HepG2 (cell line): ENCODE data around the gene TSEN54. TPM values are rescaled to one million over a fixed set of nuclear protein-coding genes. Genes with fewer than 3 reads are reported as not detected.
A peak's percentile ranks its signal among the peaks of the same experiment; 100 is the strongest.

Experiments used
- GPBP1L1 ChIP-seq: sonication (generic); formaldehyde crosslinking; IDR thresholded peaks from 2 replicates; pipeline ENCODE4 v1.5.0; 2020; ENCODE audit warnings: mild to moderate bottlenecking, missing genetic modification reagents
- HNRNPLL ChIP-seq: fragments of 200-400 bp; formaldehyde crosslinking; IDR thresholded peaks from 2 replicates; pipeline ENCODE4 v1.6.1; 2017; ENCODE audit warnings: mild to moderate bottlenecking, low read depth, low read length; ENCODE audit not compliant: poor library complexity, severe bottlenecking
- PBX3 ChIP-seq: sonication (generic); formaldehyde crosslinking; IDR thresholded peaks from 2 replicates; pipeline ENCODE4 v1.8.1; 2023; ENCODE audit warnings: missing genetic modification reagents, inconsistent platforms, borderline replicate concordance
- PHF5A ChIP-seq: IDR thresholded peaks from one replicate; pipeline ENCODE4 v1.6.1; 2018; ENCODE audit warnings: low read depth, missing genetic modification reagents; ENCODE audit not compliant: unreplicated experiment
- REST ChIP-seq, 2 experiments: IDR thresholded peaks; 2 replicates each; pipeline ENCODE4 v1.6.1; 2011 to 2012; ENCODE audit warnings: low read length in 2 of 2, borderline replicate concordance in 1 of 2, low read depth in 1 of 2, mild to moderate bottlenecking in 1 of 2, moderate library complexity in 1 of 2
- ZMYM3 ChIP-seq: sonication (generic); formaldehyde crosslinking; IDR thresholded peaks from 2 replicates; pipeline ENCODE4 v1.5.1; 2020; ENCODE audit warnings: mild to moderate bottlenecking, missing genetic modification reagents
- ZNF121 ChIP-seq: sonication (generic); formaldehyde crosslinking; IDR thresholded peaks from 2 replicates; pipeline ENCODE4 v1.5.0; 2020; ENCODE audit warnings: mild to moderate bottlenecking, missing genetic modification reagents
- ZNF407 ChIP-seq: sonication (generic); formaldehyde crosslinking; IDR thresholded peaks from one replicate; pipeline ENCODE4 v1.5.1; 2020; ENCODE audit warnings: mild to moderate bottlenecking, missing genetic modification reagents; ENCODE audit errors: not compliant biosample characterization
- ZNF432 ChIP-seq: sonication (generic); formaldehyde crosslinking; IDR thresholded peaks from 2 replicates; pipeline ENCODE4 v1.5.0; 2020; ENCODE audit warnings: missing genetic modification reagents, mild to moderate bottlenecking, borderline replicate concordance
- ZNF441 ChIP-seq: sonication (generic); formaldehyde crosslinking; IDR thresholded peaks from 2 replicates; pipeline ENCODE4 v1.7.0; 2021; ENCODE audit warnings: missing genetic modification reagents, borderline replicate concordance
- ZNF777 ChIP-seq: sonication (generic); formaldehyde crosslinking; IDR thresholded peaks from 2 replicates; pipeline ENCODE4 v1.4.0; 2020; ENCODE audit warnings: missing genetic modification reagents
- polyA plus RNA-seq, 8 experiments: library from polyadenylated mRNA; depleted of rRNA in 3 of 8; stranded (reverse) in 7 of 8; unstranded in 1 of 8; fragments of >200 nt; fragmentation: Illumina TruSeq in 4 of 8; extraction: Trizol in 4 of 8; gene quantifications; 2 replicates each; pipeline versions ENCODE4 v1.2.1 to v1.2.3, GENCODE V29; 2011 to 2016; ENCODE audit warnings: low read depth in 4 of 8, missing spikeins in 1 of 8, mixed read lengths in 1 of 8; ENCODE audit not compliant: insufficient read depth in 1 of 8
- total RNA-seq, 5 experiments: library from RNA; depleted of rRNA; stranded (reverse); fragments of >200 nt; fragmentation: Illumina TruSeq; extraction: Trizol; gene quantifications; 2 replicates each; pipeline ENCODE4 v1.2.3, GENCODE V29; 2016; ENCODE audit warnings: low read depth in 1 of 5

The TSEN54 gene
- total and polyA plus RNA-seq, 2 of the 13 experiments (the other 11 are each of a cell fraction or from before 2014, with no cell fraction given): 62.9 to 63.3 TPM

- TF ChIP-seq ZNF407 (CRISPR knock-in tag) (peak; percentile 20), ZNF121 (peak; percentile 87), ZMYM3 (CRISPR knock-in tag) (0 out of 2 replicates have a peak, but pooled peaks have one; percentile 29), PHF5A (CRISPR knock-in tag) (no peak), HNRNPLL (no peak), REST (IDR thresholded peaks at IDR 0.05; ENCODE audit: borderline replicate concordance in 1 of 2, low read depth in 1 of 2, low read length in 2 of 2) (no peak), ZNF432 (CRISPR knock-in tag) (no peak), ZNF441 (no peak), PBX3 (no peak), GPBP1L1 (CRISPR knock-in tag) (no peak), ZNF777 (CRISPR knock-in tag) (no peak)
Observed at GRCh38 chr17:75476752-75477489, 39.4 kb upstream of the TSEN54 start (continued).
